GM18907 (cell line): ENCODE data around the gene TET2.
A peak's percentile ranks its signal among the peaks of the same experiment; 100 is the strongest.

Experiments used
- ATAC-seq: cut with Tn5 transposase; IDR thresholded peaks from one replicate; pipeline ENCODE4 v1.9.1; 2021; ENCODE audit warnings: mild to moderate bottlenecking, moderate library complexity; ENCODE audit not compliant: unreplicated experiment

Gene TET2

DNA sequence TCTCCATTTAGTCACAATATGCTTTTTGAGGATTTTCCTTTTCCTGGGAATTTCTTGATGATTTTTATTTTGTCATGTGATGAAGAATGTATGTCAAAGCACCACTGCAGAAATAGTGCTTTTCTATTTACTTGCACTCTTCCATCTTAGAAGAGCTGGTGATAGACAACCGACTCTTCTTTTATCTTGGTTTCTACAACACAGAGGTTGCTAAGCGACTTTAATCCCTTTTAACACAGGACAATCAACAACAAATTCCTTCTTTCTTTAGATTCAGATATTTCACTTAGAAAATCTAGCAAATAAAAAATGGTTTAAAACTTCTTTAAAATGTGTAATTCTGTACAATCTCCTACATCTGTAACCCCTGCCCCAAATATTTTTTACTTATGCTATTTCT is 34.6 kb downstream of the TET2 start:
- no peak for ATAC-seq

DNA sequence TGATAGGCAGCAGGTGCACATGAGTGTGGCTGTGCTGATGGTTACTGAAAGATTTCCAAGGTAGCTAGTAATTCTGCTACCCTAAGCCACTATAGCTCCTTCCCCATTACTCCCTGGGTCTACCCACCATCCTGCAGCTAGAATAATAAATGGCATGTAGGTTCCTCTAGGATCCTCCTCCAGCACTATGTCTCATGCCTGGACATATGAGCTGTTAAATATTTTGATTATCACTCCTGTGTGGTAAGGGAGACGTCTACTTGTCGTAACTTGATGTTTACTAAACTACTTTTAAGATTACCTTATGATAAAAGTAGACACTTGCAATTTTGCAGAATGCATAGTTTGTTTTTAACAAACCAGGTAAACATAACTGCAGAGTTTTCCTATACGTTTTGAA is 35.5 kb downstream of the TET2 start:
- no peak for ATAC-seq

DNA sequence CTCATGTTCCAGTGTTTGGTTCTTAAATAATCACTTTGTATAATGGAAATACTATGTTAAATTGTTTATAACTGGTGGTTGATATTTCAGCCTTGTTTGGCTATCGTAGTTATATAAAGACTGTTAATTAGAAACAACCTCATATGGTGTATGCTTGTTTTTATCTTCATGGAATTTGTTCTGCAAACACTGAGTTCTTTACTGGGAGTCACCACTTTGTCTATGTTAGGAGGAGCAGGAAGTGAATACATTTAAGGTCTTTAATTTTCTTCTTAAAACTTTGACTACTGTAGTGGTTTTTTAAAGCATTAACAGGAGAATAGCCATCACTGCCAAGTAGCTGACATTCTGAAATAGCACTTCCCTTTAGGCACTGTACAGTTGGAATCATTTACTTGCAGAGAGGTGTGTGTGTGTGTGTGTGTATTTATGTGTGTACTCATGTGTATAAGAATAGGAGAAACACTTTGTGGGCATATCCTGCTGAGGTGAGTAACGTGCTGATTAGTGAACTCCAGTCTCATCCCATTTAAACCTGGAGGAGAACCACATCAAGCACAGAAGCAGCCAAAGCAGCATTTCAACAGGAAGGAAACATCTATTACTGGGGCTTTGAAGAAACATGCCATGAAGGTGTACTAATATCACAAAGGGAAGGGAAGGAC is 37.8 kb downstream of the TET2 start:
- no peak for ATAC-seq

DNA sequence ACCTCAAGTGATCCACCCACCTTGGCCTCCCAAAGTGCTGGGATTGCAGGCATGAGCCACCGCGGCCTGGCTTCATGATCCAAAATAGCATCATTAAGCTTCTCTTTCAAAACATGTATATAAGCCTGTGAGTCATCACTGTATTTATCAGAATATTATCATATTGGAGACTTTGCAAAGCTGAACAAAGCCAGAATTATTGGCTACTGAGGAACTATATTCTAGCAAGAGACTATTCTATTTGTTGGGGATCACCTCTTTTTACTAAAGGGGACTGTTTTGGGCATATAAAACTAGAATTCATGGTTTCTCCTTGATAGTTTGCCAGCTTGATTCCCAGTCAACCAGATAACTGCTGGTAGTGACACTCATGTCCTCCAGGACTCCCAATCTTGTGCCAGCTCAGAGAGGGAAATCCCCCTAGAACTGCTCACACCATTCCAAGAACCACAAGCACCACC is 40.1 kb downstream of the TET2 start:
- ATAC-seq, result no peak

DNA sequence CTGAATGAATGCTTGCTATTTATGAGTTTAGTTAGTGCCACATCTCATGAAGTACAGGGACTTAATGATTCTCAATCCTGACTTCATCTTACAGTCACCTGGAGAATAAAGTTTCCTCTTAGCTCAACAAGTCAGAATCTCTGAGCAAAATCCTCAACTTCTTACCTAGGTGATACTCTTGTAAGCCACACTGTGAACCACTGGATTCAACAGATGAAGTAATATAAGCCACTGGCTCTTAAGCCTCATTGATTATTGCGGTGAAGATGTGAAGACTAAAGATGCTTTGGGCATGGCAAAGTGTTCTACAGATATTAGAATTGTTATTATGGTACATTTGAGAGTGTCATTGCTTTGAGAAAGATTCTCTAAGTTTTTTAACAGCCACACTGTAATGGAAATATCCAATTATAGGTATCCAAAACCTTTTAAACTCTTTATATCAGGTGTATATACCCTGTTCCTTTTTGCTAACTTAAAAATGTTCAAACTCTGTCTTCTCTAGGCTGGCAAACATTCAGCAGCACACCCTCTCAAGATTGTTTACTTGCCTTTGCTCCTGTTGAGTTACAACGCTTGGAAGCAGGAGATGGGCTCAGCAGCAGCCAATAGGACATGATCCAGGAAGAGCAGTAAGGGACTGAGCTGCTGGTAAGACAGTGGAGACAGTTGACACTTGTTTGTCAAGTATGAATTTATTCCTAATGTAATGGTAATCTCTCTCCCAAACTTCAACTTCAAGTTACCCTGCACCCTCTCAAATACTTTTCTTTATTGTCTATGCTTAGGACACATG is 43.4 kb downstream of the TET2 start:
- ATAC-seq, result no peak

DNA sequence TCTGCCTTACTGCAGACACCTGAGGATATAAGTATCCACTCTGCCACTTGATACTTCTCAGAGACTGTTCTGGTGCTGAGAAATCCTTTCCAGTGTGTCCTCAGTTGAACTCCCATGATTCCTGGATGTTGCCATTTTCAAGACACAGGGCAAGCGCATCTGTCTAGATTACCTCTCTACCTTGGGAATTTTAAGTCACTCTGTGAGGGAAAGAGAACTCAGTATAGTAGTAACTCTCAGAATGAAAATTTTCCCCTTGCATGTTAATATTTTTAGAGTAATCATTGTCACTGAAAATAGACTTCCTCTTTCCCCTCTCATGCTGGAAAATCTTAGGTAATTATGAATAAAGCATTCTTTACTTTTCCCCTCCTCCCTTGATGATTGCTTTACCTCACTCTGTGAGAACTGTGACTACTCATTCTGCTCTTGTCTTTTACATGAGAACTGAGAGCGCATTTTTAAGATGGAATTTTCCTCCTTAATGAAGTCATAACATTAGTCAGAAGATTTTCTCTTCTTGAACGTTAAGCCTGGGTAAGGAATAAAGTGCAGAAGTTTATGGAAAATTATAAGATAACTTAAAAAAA is 45.0 kb downstream of the TET2 start:
- ATAC-seq, result peak; percentile 64

DNA sequence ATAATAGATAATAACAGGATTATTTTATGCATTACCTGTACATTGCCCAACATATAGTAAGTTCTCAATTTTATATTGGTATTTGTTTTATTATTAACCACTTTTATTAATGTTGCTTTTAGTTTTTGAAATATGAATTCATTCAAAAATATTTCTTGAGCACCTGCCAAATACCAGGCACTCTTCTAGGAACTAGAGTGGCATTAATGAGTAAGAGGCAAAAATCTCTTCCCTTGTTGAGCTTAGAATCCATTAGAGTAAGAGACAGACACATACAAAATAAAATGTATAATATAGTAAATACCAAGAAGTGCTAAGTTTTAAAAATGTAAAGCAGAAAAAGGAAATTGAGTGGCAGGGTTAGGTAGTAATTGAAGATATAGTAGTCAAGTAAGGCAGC is 45.8 kb downstream of the TET2 start:
- no peak for ATAC-seq

DNA sequence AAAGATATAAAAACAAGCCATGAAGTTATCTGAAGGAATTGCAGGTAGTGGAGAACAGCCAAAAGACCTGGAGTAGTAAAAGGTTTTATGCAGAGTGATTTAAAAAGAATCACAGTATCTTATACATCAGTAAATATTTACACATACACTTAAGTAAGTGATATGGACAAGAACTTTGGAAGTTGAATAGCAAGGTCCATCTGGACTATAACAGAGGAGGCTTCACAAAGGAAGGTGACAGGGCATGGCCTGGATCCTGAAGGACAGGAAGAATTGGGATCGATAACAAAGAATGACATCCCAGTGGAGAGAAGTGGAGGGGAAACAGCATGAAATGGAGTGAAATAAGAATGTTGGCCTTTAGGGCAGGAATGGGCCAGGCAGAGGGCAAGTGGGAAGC is 46.2 kb downstream of the TET2 start:
- ATAC-seq, result no peak

DNA sequence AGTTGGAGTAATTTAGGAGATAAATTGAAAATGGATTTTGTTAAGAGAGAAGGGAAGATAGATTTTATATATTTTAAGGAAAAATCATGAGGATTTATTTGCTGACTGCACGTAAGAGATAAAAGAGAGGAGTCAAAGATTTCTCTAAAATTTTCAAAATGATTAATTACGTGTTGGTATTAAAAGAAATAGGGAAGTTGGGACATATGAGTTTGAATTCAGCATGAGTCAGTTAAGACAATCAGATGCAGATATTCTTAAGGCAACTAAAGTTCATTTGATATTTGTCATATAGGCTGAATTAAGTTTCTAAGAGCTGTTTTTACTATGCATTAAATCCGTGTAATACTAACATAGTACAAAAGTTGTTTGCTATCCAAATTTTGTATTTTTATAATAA is 46.9 kb downstream of the TET2 start:
- ATAC-seq, result no peak

DNA sequence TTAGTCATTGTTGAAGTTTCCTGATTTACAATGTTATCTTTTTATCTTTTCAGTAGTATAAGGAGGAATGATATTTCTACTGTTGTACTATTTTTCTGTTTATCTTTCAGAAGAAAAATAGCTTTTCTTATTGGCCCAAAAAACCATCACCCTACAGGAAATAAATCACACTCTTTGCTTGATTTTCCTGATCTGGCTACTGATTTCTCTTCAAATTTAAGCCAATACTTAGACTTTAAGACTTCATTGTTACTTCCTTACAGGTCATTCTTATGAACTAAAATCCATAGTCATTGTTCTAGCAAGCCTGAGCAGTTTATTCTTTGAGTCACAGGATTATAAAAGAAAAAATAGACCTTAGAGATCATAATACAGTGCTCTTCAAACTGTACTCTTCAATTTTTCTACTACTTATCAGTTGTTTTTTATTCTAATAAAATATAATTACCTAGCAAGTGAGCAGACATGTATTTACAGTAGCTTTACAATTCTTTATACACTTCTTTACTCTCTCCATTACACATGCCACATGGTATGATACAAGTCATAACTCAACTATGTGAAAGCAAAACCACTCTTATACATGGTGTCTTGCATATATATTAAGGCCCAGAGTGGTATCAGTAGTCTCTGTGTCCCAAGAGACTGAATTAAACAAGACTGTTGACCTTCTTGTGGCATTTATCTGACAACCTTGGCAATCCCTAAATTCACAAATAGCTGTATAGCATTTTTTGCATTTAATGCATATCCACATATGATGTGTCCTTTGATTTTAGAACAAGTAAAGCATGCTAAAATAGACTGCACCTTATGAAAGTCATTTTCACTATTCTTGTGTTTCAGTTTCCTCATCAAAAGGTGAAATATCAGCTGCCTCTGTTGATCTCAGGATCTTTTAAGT is 47.9 kb downstream of the TET2 start:
- ATAC-seq, result peak; percentile 94

DNA sequence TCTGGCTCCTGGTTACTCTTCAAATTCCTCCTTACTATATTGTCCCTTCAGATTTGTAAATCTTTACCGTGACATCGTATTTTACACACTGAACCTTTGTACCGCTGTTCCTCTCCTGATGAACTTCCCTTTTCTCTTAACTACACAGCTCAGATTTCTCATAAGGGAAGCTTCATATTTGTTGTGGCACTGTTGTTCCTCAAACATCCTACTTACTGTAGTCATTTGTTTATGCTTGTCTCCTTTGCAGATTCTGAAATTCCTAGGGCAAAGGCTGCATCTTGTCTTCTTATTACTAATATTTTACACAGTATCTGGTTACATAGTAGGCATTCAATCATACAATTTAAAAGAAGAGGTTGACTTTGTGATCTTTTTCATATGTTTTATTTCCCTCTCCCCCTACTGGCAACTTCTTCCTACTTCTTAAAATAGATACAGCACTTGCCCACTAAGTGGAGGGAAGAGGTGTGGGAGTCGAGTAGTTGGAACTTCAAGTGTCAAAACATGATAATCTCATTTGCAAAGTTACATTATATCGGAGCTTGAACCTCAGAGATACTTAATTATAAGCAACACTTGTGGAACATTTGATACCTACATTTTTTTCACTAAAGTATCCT is 50.0 kb downstream of the TET2 start:
- peak; percentile 38 for ATAC-seq

DNA sequence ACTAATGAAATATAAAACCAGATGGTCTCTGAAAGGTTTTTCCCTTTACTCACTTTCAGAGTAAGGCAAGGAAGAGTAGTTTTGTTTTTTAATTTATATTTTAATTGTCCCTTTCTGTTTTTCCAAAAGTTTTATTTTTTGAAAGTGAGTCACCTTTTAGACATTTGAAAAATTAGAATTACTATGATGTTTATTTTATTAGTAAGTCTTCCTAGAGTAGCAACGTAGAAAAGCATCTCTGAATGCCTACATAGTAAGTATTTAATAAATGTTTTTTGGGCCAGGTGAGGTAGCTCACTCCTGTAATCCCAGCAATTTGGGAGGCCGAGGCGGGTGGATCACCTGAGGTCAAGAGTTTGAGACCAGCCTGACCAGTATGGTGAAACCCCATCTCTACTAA is 51.1 kb downstream of the TET2 start:
- ATAC-seq, result no peak

DNA sequence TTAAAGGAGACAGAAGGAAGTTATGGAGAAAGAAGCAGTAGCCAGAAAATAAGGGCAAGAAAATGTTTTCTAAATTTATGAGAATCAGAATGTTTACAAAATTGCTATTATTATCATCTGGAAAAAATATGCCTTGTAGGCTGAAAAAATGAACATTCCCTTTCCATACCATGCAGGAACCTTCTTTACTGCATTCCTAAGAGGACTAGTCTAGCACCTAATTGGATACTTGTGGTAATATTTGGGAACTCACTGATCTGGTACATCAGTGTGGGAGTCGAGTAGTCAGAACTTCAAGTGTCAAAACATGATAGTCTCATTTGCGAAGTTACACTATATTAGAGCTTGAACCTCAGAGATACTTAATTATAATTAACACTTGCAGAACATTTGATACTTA is 51.9 kb downstream of the TET2 start:
- ATAC-seq, result no peak

DNA sequence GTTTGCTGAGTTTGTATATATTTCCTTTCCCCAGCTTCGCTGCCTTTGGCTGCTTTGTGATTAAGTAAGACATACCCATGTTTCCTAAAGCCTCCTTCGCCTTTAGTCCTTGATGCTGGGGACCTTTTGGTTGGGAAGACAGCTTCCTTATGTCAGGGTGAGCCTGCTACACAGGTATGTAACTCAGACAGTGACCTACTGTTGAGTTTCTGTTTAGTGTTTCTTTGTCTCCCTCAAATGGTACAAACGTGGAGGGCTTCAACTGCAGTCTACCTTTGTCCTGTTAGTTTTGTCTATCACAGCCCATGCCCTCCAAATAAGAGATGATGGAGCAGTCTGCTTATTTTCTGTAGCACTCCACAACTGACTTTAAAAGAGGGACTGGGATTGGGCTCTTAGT is 59.5 kb downstream of the TET2 start:
- ATAC-seq, result no peak

DNA sequence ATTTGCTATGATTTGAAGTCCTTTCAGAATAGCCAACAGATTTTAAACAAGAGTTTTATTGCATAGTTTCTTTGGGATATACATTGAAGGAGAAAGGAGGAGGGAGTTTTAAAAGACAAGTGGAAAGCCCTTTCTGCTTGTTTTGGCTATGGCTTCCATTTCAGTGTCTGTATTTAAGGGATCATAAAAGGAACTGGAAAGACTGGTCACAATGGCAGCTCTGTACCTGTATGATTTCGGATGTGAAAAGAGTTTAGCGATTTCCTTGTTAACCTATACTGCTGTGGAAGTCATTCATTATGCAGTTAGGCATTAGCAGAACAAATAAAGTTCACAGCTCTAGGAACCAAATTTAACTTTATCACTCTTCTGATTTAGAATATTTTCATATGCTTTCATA is 60.7 kb downstream of the TET2 start:
- no peak for ATAC-seq

DNA sequence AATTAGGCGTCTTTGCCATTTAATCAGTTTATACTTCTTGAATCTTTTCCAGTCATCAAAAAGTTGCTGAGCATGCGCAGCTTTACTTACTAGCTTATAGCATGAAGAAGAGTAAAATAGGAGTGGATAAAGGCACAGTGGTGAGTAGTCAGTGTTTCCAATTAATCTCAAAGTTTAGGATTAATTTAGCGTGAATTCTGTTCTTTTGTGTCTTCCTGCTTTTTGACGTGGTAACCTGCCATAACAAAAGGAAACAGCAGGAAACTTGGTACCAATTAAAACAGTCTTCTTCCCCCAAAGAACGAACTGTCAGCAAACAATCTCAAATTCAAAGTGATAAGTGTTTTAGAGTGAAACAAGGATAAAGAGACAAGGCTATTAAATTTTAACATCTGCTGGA is 61.9 kb downstream of the TET2 start:
- no peak for ATAC-seq

DNA sequence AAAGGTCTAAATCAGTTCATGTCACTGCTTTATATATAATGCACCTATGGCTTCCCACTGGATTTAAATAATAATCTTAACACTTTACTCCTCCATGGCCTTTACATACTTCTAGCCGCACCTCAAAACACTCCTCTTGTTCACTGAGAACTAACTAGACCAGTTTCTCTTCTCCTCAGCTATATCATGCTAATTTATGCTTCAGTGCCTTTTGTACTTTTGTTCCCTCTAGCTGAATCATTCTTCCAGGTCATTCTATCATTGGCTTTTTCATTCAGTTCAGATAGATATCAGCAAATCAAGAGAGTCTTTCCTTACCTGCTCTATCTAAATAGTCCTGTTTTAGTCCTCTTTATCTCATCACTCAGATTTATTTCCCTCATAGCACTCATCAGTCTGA is 64.2 kb downstream of the TET2 start:
- no peak for ATAC-seq

DNA sequence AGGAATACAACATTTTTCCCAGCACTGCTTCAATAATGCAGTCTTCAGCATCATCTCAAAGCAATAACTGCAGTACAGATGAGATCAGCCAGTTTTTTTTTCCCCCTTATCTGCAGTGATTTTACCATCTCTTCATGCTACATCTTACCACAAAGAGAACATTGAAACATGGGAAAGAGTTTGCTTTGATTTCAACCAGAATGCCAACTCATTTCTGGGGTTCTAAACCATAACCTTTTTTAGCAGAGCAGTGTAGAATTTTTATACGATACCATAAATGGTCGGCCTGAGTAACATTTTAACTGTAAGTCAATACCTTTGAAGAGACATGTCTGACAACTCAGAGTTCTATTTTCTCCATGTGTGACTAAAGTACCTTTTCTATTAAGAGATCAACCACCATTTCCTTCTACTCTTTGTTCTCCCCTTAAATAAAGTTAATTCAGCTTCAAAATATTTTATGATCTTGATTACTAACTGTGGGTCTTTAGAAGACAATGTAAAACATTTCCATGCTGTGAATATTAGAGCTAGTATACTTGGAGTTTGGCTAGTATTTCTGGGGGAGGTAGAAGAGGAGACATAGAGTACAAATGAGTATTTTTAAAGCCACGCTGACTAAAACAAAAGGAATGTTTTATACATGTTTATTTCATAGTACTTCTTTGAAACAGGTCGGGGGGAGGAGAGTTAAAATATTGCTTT is 69.1 kb downstream of the TET2 start:
- peak; percentile 80 for ATAC-seq

DNA sequence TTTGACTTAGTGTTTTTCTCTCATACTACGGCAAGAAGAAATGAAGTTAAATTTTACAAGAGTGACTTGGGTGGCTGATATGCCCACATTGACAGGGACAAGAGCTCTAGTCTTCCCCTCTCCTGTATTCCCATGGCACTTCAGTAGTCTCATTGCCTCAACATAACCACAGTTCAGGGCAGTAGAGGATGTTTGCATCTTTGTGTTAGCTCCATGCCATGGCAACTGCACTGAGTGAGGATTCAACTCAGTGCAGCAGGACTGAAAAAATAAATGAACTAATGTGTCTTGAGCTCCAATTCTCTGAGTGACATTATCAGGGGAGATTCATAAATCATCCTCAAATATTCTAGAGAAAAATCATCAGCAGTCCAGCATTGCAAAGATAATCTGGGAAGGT is 78.8 kb downstream of the TET2 start:
- ATAC-seq, result no peak

DNA sequence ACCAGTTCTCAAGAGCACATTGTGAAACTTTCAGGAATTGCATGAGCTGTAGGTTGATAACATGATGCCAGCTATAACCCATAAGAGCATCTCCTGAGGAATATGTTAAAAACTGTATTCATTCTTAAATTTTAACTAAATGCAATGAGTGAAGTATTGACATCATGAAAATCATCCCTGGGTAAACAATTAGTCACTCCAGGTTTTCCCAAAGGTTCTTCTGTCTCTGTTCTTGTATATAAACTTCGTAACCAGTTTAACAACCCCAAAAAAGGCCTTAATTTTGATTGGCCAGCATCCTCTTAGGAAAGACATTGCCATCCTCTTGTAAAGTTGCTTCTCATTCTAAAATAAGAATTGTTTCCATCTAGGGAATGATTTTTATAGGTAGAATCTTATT is 80.4 kb downstream of the TET2 start:
- ATAC-seq, result no peak
